ENCODE measurements around the gene RPUSD1.

Gene RPUSD1

GRCh38 chr16:799111-799947 is 11.1 kb upstream of the RPUSD1 start:
- Mint-ChIP-seq H3K36me3 (ENCODE audit: low read depth) (peaks cover 12% of the 10 kb centered on the region), H3K4me3 (no peak overlapping the region), H3K4me1 (ENCODE audit: low read depth) (no peaks in the 10 kb centered on the region), H3K27me3 (ENCODE audit: low read depth) (peaks cover 6% of the 10 kb centered on the region), H3K27ac (no peak overlapping the region), H3K9me3 (no peaks in the 10 kb centered on the region)
- DNase-seq (ENCODE audit: low spot score), result no peak

- Mint-ChIP-seq H3K27ac (no peak overlapping the region), H3K27me3 (ENCODE audit: low read depth) (peaks cover 6% of the 10 kb centered on the region), H3K4me1 (ENCODE audit: low read depth) (no peaks in the 10 kb centered on the region), H3K9me3 (no peaks in the 10 kb centered on the region), H3K4me3 (no peak overlapping the region), H3K36me3 (ENCODE audit: low read depth) (peaks cover 12% of the 10 kb centered on the region)
- DNase-seq (ENCODE audit: low spot score), result no peak
These were observed 10.5 kb upstream of the RPUSD1 start for GRCh38 chr16:798666-799065.

- Mint-ChIP-seq H3K36me3 (ENCODE audit: low read depth) (peaks cover 12% of the 10 kb centered on the region), H3K27ac (no peak overlapping the region), H3K4me1 (ENCODE audit: low read depth) (no peaks in the 10 kb centered on the region), H3K9me3 (no peaks in the 10 kb centered on the region), H3K4me3 (no peak overlapping the region), H3K27me3 (ENCODE audit: low read depth) (peaks cover 6% of the 10 kb centered on the region)
- no peak for DNase-seq (ENCODE audit: low spot score)
These were observed 9.5 kb upstream of the RPUSD1 start for GRCh38 chr16:797686-798085.

GRCh38 chr16:797120-797420 is 8.9 kb upstream of the RPUSD1 start:
- Mint-ChIP-seq H3K9me3 (no peaks in the 10 kb centered on the region), H3K4me3 (no peak overlapping the region), H3K4me1 (ENCODE audit: low read depth) (no peaks in the 10 kb centered on the region), H3K36me3 (ENCODE audit: low read depth) (peaks cover 12% of the 10 kb centered on the region), H3K27ac (no peak overlapping the region), H3K27me3 (ENCODE audit: low read depth) (peaks cover 6% of the 10 kb centered on the region)
- DNase-seq (ENCODE audit: low spot score), result no peak

- no peak overlapping the region for H3K4me3 Mint-ChIP-seq
- no peaks in the 10 kb centered on the region for H3K9me3 Mint-ChIP-seq
These were observed 8.3 kb upstream of the RPUSD1 start for GRCh38 chr16:796296-797119.

GRCh38 chr16:795580-796229 is 7.5 kb upstream of the RPUSD1 start:
- no peak overlapping the region for H3K27ac Mint-ChIP-seq
- H3K4me3 Mint-ChIP-seq, result no peak overlapping the region
- peaks cover 22% of the 10 kb centered on the region for H3K36me3 Mint-ChIP-seq (ENCODE audit: low read depth)
- H3K4me1 Mint-ChIP-seq (ENCODE audit: low read depth), result no peaks in the 10 kb centered on the region
- no peaks in the 10 kb centered on the region for H3K27me3 Mint-ChIP-seq (ENCODE audit: low read depth)
- no peak for DNase-seq (ENCODE audit: low spot score)
- H3K9me3 Mint-ChIP-seq, result no peaks in the 10 kb centered on the region

More at GRCh38 chr16:796296-797119, 8.3 kb upstream of the RPUSD1 start:
- no peaks in the 10 kb centered on the region for H3K4me1 Mint-ChIP-seq (ENCODE audit: low read depth)
- no peak for DNase-seq (ENCODE audit: low spot score)
- H3K27me3 Mint-ChIP-seq (ENCODE audit: low read depth), result peaks cover 6% of the 10 kb centered on the region
- H3K27ac Mint-ChIP-seq, result no peak overlapping the region
- peaks cover 16% of the 10 kb centered on the region for H3K36me3 Mint-ChIP-seq (ENCODE audit: low read depth)

GRCh38 chr16:794853-795466 is 6.8 kb upstream of the RPUSD1 start:
- Mint-ChIP-seq H3K27ac (no peak overlapping the region), H3K27me3 (ENCODE audit: low read depth) (no peaks in the 10 kb centered on the region), H3K4me1 (ENCODE audit: low read depth) (peaks cover under 1% of the 10 kb centered on the region), H3K4me3 (no peak overlapping the region), H3K9me3 (no peaks in the 10 kb centered on the region), H3K36me3 (ENCODE audit: low read depth) (peaks cover 22% of the 10 kb centered on the region)
- no peak for DNase-seq (ENCODE audit: low spot score)

GRCh38 chr16:794091-794822 is 6.1 kb upstream of the RPUSD1 start:
- peaks cover 3% of the 10 kb centered on the region for H3K4me1 Mint-ChIP-seq (ENCODE audit: low read depth)
- no peaks in the 10 kb centered on the region for H3K27me3 Mint-ChIP-seq (ENCODE audit: low read depth)
- H3K36me3 Mint-ChIP-seq (ENCODE audit: low read depth), result peaks cover 22% of the 10 kb centered on the region
- H3K27ac Mint-ChIP-seq, result no peak overlapping the region
- DNase-seq (ENCODE audit: low spot score), result no peak
- no peak overlapping the region for H3K4me3 Mint-ChIP-seq
- H3K9me3 Mint-ChIP-seq, result no peaks in the 10 kb centered on the region

- Mint-ChIP-seq H3K9me3 (no peaks in the 10 kb centered on the region), H3K27me3 (ENCODE audit: low read depth) (no peaks in the 10 kb centered on the region), H3K36me3 (ENCODE audit: low read depth) (peaks cover 21% of the 10 kb centered on the region), H3K4me3 (no peak overlapping the region), H3K27ac (no peak overlapping the region), H3K4me1 (ENCODE audit: low read depth) (peaks cover 3% of the 10 kb centered on the region)
- no peak for DNase-seq (ENCODE audit: low spot score)
These were observed 5.2 kb upstream of the RPUSD1 start for GRCh38 chr16:793414-793813.

- Mint-ChIP-seq H3K27me3 (ENCODE audit: low read depth) (no peaks in the 10 kb centered on the region), H3K4me3 (no peak overlapping the region), H3K4me1 (ENCODE audit: low read depth) (peaks cover 3% of the 10 kb centered on the region), H3K27ac (no peak overlapping the region), H3K36me3 (ENCODE audit: low read depth) (peaks cover 16% of the 10 kb centered on the region), H3K9me3 (no peaks in the 10 kb centered on the region)
- DNase-seq (ENCODE audit: low spot score), result no peak
These were observed 4.2 kb upstream of the RPUSD1 start for GRCh38 chr16:792221-792995.

- H3K27me3 Mint-ChIP-seq (ENCODE audit: low read depth), result no peaks in the 10 kb centered on the region
These were observed 3.0 kb upstream of the RPUSD1 start for GRCh38 chr16:791131-791530.

GRCh38 chr16:790086-790485 is 1.9 kb upstream of the RPUSD1 start:
- Mint-ChIP-seq H3K27me3 (ENCODE audit: low read depth) (no peaks in the 10 kb centered on the region), H3K4me3 (peak overlapping the region; percentile 64), H3K27ac (peak overlapping the region; percentile 71), H3K36me3 (ENCODE audit: low read depth) (peaks cover 11% of the 10 kb centered on the region), H3K9me3 (no peaks in the 10 kb centered on the region), H3K4me1 (ENCODE audit: low read depth) (peaks cover 3% of the 10 kb centered on the region)
- DNase-seq (ENCODE audit: low spot score), result no peak

More at GRCh38 chr16:791131-791530, 3.0 kb upstream of the RPUSD1 start:
- peaks cover 3% of the 10 kb centered on the region for H3K4me1 Mint-ChIP-seq (ENCODE audit: low read depth)
- no peak overlapping the region for H3K27ac Mint-ChIP-seq
- no peaks in the 10 kb centered on the region for H3K9me3 Mint-ChIP-seq
- DNase-seq (ENCODE audit: low spot score), result no peak
- peaks cover 11% of the 10 kb centered on the region for H3K36me3 Mint-ChIP-seq (ENCODE audit: low read depth)
- no peak overlapping the region for H3K4me3 Mint-ChIP-seq
